Hematopoietic multipotent progenitor cell treated with erythropoietin and hydrocortisone succinate and interleukin-3 and kit ligand, for 8 days (in vitro differentiated cells): ENCODE data around the gene DCN.

Experiments used
- DNase-seq: peaks from one replicate; pipeline ENCODE4 v3.0.0-alpha.2; 2015

The DCN gene

GRCh38 chr12:91185421-91185820, 2.8 kb upstream of the DCN start:
- no peak for DNase-seq

DNA sequence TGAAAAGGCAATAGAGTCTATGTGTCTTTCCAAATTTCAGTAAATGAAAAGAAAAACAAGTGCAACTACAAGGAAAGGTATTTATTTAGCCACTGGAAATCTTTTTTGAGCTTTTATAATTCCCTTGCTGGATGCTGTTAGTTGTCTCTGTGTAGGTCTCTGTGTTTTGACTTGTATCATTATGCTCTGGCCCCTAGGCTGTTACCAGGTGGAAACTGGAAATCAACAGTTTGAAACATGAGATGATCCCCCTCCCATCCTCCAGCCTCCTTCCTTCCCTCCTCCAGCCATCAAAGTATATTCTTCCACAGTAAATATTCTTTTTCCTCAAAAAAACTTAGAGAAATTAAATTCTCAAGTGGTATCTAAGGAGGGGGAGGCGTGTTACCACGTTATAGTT, 934 bp upstream of the DCN start:
- DNase-seq = no peak

DNA sequence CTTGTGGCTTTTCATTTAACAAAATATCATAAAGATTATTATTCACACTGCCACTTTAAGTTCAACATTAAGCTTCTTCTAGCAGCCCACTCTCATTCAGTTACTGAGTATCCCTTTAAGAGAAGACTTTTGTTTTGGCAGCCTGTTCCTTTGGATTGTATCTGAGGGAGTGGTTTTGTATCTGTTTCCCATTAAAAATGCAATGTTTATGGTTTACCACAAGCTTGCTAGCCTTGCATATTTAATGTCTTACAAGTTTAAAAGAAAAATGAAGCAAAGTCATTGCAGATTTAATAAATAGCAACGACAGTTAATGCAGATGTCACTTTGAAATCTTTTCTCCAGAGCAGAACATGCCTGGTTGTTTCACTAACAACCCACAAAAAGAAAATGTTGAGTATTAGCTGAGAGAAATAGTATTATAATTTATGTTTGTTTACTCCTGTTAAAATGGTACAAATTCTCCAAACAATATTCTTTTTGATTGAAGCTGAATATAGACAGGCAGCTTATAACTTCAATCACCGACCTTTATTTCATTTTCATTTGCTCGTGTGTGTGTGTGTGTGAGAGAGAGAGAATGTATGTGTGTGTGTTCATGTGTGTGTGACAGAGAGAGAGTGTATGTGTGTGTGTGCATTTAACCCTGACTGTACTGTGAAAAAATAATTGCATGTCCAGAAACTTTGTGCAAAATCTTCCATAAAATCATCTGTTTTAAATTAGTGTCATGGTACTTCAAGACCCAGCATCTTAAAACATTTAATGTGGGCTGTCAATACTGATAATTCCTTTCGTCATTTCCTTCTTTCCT, 1.8 kb downstream of the DCN start:
- no peak for DNase-seq

DNA sequence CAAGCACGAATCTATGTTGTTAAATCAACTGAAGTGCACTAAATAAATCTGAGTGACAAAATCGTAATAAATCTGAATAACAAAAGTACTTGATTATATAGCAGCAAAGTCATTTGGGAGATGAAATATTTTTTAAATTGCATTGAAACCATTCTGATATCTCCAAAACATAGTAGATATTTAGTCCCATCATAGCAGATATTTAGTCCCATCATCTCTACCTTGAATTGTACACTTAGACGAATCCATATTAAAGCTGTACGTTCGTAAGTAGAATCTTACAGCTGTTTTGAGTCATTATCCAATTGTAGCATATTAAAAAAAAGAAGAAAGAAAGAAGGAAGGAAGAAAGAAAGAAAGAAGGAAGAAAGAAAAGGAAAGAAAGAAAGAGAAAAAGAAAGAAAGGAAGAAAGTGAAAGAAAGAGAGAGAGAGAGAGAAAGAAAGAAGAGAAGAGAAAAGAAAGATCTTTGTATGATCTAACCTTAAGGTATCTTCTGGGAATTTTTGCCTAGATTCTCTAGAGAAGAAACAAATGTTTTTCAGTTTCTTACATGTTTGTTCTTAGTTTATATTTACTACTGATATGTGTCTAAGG, 2.6 kb downstream of the DCN start:
- no peak for DNase-seq

DNA sequence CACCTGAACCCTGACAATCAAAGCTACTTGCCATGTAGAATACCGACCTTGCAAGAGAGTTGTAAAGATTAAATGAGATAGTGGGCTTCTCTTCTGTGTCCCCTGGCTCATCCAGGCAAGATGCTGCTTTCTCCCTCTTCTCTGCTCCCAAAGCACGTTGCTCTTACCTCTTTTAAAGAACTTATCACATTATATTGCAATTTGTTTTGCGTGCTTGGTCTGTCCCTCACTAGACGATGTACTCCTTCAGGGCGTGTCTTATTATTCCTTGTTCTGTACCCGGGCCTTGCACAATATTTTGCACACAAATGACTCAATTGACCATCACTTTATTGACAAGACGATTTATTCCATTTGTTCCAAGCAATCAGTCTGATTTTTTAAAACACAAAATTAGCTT, 3.3 kb downstream of the DCN start:
- no peak for DNase-seq

DNA sequence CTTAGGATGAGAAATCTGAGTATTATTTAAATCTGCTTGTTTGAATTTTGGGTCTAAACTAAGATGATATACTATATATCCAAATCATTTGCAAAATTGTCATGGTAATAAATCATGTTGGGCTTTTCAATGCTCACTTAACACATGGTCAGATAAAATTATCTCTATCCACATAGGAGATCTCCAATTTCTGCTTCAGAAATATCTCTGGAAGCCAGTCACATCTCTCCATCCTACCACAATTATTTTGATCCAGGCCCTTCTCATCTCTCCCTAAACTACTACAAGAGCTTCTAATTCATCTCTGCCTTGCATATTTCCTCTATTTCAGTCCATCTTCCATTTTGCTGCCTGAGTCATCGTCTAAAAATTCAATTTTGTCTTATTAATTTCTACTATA, 3.8 kb downstream of the DCN start:
- DNase-seq = no peak

DNA sequence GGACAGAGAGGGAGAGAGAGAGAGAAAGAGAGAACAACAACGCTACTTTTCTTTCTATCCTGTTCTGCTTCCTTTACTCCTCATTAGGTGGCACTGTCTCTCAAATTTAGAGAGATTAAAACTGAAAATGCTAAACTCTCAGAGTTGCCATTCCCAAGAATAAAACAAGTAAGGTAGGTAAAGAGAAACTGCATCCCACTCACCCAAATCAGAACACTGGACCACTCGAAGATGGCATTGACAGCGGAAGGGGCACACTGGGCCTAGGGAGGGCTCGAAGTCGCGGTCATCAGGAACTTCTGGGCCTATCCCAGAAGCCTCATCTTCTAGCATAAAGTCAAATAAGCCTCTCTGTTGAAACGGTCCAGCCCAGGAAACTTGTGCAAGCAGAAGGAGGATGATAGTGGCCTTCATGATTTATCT, 4.5 kb downstream of the DCN start:
- DNase-seq = no peak

DNA sequence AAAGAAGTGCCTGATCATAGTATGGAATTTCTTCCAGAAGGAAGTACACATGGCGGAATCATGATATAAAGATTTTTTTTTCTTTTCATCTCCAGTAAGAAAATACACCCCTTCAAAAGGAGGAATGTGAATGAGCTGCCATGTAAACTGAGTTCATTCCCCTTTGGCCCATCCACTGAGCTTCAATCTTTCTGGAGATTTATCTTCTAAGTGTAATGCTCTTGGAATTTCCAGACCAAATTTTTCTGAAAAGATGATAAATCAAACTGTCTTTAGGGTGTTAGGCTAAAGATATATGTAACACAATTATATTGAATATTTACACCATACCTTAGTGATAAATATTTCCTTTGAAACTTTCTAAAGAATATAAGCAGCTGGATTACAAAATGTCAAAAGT, 5.2 kb downstream of the DCN start:
- DNase-seq = no peak

DNA sequence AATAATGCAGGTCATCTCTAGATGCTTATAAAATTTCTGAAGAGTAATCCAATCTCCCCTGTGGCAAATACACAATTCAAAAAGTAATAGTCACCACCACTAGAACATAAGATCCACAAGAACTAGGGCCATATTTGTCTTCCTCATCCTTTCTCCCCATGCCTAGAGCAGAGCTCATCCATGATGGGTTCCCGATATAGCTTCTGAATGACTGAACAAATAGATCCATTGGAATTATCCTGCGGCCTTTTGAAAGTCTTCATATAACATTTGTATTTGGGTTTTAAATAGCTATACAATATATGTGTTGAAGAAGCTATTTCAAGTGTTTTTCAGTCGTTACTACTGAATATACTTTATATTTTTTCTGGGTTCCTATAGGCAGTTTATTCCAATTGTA, 5.7 kb downstream of the DCN start:
- no peak for DNase-seq

DNA sequence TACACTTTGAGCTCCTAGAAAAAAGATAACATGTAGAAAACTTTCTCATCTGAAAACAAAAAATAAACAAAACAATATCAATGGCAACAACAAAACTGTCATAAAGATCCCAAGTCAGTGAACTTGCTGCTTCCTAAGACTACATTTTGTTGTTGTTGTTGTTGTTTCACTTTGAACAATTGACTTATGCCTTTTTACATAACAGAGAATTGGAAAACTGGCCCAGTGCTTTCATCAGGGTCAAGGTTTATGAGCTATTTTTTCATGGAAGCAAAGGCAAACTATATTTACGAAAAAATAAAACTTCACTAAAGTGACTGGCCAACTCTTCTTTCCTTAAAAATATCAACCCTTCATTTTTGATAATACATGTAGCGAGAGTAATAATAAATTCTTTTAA, 6.3 kb downstream of the DCN start:
- no peak for DNase-seq

- no peak for DNase-seq
These were observed 9.5 kb downstream of the DCN start for GRCh38 chr12:91173124-91173523.

DNA sequence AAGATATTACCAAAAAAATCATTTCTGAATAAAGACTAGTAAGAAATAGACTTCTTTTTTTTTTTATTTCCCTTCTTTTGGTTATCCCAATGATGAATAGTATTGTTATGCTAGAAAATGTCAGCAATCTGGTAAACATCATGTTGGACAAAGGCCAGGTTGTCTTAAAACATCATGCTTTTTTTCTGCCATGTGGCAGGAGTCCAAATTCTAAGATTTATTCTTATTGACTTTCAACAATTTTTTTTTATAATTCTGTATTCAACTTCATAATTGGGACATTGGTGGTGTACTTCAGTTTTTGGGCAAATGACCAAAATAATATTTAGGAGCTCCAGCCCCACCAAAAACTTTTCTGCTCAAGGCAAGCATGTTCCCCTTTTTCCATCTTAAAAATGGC, 10.5 kb downstream of the DCN start:
- no peak for DNase-seq

- DNase-seq = no peak
These were observed 11.1 kb downstream of the DCN start for GRCh38 chr12:91171476-91171875.

- DNase-seq = no peak
These were observed 19.5 kb downstream of the DCN start for GRCh38 chr12:91163116-91163515.

- DNase-seq = no peak
These were observed 21.6 kb downstream of the DCN start for GRCh38 chr12:91161009-91161408.

DNA sequence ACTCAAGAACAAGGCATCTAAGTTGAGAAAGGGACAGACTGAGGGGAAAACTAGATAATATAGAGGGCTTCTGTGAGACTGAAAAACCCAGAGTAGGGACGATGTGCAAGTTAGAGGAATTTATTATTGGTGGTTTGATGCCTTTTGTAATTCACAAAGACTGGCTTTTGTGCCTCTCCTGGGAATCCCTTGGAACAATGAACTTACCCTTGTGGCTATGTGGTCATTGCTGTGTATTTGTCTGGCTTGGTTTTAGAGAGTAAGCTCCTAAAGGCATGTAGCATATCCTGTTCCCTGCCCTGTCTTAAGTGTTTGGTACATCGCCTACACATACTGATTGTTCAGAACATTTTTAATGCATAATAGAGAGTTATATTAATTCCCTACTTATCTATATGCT, 26.6 kb downstream of the DCN start:
- no peak for DNase-seq

GRCh38 chr12:91154131-91154530, 28.5 kb downstream of the DCN start:
- DNase-seq = no peak

DNA sequence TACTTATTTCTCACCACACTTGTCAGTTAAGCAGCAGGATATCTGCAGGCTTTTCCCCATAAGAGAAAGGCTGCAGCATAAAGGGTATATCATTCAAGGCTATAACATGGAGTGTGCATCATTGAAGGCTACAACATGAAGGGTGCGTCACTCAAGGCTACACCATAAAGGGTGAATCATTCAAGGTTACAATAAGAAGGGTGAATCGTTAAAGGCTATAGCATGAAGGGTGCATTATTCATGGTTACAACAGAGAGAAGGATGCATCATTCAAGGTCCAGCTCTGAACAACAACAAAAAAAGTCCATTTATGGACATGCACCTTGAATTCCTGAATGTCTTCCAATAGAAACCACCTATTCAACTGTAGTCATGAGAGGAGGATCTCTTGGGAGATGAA, 38.6 kb downstream of the DCN start:
- DNase-seq = no peak

DNA sequence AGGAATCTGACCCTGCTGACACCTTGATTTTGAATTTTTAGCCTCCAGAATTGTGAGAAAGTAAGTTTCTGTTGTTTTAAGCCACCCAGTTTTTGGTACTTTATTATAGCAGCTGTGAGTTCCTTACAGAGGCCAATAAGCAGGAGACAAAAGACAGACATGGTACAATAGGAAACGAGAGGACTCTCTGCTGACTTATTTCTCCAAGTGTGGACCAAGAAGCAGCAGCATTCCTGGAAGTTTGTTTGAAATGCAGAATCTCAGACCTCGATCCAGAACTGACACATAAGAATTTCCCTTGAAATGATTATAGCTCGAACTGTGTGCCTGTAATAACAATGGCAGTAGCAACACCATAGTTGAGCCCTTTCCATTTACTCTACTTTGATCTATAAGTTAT, 39.4 kb downstream of the DCN start:
- no peak for DNase-seq

DNA sequence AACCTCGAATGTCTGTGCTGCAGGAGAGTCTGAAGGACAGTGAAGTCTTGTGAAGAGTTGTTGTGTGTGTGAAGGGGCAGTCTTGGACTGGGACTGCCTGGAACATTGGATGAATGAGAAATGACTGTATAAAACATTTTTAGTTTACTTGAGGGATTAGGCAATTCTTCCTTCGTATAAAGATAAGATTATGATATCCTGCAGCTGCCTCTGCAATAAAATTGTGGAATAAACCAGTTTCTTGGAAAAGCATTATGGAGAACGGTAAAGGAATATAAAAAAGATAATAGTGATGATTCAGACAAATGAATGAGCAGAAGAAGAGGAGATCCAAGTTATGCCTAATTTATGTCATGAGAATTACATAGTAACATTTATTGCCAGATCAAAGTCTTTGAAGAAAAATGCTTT, 40.4 kb downstream of the DCN start:
- DNase-seq = no peak

DNA sequence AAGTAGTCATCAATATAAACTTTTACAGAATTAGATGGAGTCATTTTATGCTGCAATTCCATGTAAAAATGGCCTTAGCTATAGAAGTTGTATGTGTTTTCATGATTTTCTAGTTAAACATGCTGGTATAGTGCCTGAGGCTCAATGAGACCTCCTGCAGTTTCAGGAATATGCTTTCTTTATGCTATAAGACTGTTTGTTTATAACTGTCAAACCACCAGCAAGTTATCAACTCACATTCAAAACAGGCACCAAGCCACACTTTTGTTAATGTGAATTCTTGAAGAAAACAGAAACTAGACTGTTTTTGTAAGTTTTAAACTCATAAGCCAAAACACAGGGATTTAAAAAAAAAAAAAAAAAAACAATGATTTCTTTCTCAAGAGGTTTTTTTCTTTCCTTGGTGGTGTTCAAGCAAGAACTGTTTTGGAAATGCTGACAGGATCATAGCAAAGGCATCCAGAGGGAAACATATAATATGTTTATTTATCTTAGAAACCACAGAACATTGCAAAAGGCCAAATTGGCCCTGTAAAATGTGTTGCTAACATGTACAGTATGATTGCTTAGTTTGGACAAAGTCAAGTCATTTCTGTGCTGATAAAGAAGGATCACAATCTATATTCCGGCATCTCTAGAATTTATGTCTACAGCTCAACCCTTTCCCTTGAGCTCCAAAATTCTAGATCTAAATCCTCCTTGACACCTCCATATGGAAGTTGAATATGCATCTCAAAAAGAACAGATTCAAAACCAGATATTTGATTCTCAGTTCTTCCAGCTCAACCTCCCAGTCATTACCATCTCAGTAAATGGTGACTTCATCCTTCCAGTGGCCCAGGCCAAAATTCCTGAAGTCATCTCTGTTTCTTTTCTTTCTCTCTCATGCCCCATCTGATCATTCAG, 42.3 kb downstream of the DCN start:
- DNase-seq = no peak

DNA sequence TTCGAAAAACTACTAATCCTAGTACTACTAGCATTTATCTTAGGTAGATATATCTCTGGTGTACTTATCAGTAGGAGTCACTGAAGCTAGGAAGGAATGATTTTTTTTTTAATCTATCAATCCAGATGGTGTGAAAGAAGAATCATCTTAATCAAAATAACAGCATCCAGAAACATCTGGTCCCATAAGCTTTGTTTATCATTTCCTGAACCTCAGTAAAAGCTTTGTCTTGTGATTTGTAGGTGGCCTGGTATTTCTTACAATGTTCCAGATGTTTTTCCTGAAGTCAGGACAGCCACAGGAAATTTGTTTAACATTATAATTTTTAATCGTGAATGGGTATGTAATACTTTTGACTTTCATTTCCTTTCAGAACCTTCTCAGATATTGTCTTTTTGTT, 43.3 kb downstream of the DCN start:
- no peak for DNase-seq

DNA sequence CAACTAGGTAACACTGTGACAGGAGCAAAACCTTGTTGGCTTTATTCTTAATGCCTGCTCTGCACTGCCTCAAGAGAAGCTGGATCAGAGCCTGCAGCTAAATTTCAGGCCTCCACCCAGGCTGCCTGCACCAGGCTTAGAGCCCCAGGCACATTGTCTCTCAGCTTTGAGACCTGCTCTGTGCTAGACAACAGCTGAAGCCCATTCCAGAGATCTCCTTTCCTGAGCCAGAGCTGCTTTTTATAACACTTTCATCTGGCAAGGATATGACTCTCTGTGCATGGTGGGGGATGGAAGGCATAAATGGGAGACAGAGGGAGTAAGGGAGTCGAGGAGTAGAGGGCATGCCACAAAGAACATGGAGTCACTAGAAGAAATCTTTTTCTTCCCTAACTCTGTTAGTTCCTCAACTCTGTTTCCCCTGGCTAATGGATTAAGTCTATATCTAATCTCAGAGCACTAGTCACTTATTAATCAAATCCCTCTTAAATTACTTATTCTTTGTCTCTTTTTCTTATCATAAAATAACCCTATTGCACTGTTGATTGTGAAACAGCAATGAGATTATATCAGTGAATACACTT, 44.2 kb downstream of the DCN start:
- DNase-seq = no peak

DNA sequence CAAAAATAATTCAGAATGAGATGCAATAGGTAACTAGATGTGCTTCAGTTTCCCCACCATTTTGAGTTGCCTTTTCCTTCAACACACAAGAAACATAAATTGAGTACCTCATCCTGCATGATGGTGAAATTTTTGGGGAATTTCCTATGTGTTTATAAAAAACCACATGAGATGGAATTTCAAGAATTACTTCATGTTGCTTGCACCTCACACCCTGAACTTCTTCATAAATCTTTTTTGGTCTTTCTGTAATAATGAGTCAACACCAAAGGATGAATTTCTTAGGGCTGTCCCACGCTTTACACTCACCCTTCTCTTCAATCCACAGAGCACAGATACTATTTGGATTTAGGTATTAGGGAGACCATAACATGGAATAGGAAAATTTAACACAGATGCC, 48.7 kb downstream of the DCN start:
- DNase-seq = no peak
